ENCODE measurements around the gene DPYSL3.

DNA sequence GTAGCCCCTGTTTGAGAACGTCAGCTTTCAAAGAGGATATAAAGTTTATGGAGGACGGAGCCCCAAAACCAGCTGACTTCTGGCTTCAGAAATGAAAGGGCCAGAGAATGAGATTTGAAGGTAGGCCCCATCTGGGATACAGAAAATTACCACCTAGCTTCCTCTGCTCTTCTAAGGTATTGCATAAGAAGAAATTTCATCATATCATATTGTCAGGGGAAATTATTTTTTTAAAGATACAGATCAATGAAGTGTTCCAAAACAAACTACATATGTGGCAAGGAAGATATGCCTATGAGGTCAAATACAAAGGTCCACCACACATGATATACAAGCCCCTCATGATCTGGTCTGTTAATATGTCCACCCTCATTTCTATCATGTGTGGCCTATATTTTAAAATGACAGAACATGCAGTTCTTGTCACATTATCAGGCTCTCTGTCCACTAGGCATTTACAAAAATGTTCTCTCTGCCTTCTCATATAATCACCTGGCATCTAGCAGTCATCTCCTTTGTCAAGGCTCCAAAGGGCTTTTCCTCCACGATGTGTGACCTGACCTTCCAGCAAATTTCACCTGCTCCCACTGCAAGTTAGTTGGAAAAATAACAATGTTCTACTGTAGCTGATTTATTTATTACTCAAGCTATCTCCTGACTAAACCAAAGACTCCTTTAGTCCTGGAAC, 83.1 kb downstream of the DPYSL3 start:
- no peak for TF ChIP-seq FOXK2 (IDR thresholded peaks at IDR 0.05)
- TF ChIP-seq SP1 (IDR thresholded peaks at IDR 0.05): no peak
